ENCODE measurements around the gene MAP4K2.
"Not testable (repeated sequence)": the region's sequence is repeated elsewhere in the genome, so short reads cannot be mapped to it uniquely, and the experiment has no call there.

Gene MAP4K2

GRCh38 chr11:64831411-64831891 is 28.4 kb upstream of the MAP4K2 start:
- DNase-seq (ENCODE audit: extremely low read depth, low read depth), result no peak
- no peak for TF ChIP-seq CTCF (IDR thresholded peaks at IDR 0.05; ENCODE audit: low read depth, low read length)

- no peak for DNase-seq (ENCODE audit: extremely low read depth, low read depth)
- no peak for TF ChIP-seq CTCF (IDR thresholded peaks at IDR 0.05; ENCODE audit: low read depth, low read length)
Observed at GRCh38 chr11:64829536-64830251, 26.7 kb upstream of the MAP4K2 start.

- TF ChIP-seq CTCF (IDR thresholded peaks at IDR 0.05; ENCODE audit: low read depth, low read length), result no peak
Observed at GRCh38 chr11:64827451-64827839, 24.4 kb upstream of the MAP4K2 start.

GRCh38 chr11:64826578-64827450 is 23.8 kb upstream of the MAP4K2 start:
- DNase-seq (ENCODE audit: extremely low read depth, low read depth), result no peak
- TF ChIP-seq CTCF (IDR thresholded peaks at IDR 0.05; ENCODE audit: low read depth, low read length), result no peak

More at GRCh38 chr11:64827451-64827839, 24.4 kb upstream of the MAP4K2 start:
- no peak for DNase-seq (ENCODE audit: extremely low read depth, low read depth)

- TF ChIP-seq CTCF (IDR thresholded peaks at IDR 0.05; ENCODE audit: low read depth, low read length), result no peak
- DNase-seq (ENCODE audit: extremely low read depth, low read depth), result no peak
Observed at GRCh38 chr11:64826062-64826461, 23.0 kb upstream of the MAP4K2 start.

GRCh38 chr11:64823568-64824119 is 20.6 kb upstream of the MAP4K2 start:
- TF ChIP-seq CTCF (IDR thresholded peaks at IDR 0.05; ENCODE audit: low read depth, low read length), result no peak
- no peak for DNase-seq (ENCODE audit: extremely low read depth, low read depth)

- TF ChIP-seq CTCF (IDR thresholded peaks at IDR 0.05; ENCODE audit: low read depth, low read length), result no peak
- DNase-seq (ENCODE audit: extremely low read depth, low read depth), result no peak
Observed at GRCh38 chr11:64817476-64817875, 14.5 kb upstream of the MAP4K2 start.

GRCh38 chr11:64815433-64815832 is 12.4 kb upstream of the MAP4K2 start:
- not testable (repeated sequence) for DNase-seq (ENCODE audit: extremely low read depth, low read depth)

Measured in AG09319 (cell line).